Measurements from ENCODE around the gene EPYC. TPM values are rescaled to one million over a fixed set of nuclear protein-coding genes. Genes with fewer than 3 reads are reported as not detected.

Gene EPYC
- total and polyA plus RNA-seq, 7 donors = not detected

DNA sequence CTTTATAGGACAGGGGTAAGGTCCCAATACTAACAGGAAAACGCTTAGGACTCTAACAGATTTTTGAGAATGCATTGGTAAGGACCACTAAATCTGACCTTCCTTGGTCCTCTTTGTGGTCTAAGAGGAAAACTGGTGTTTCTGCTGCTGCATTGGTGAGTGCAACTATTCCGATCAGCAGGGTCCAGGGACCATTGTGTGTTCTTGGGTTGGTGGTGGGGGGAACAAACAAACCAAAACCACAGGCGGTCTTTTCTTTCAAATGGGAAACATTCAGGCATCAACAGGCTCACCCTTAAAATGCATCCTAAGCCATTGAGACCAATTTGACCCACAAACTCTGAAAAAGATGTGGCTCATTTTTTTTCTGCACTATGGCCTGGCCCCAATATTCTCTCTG is 20.7 kb downstream of the EPYC start:
- H3K27me3 ChIP-seq (ENCODE audit: insufficient read depth in 3 of 3, low read length in 2 of 3) = no peaks in the 10 kb centered on the region
- ATAC-seq (no peak), DNase-seq (no peak)
- WGBS, 3 donors = 82 to 86% (median 84%) methylated on average over 3 of the region's 3 CpGs
- intact Hi-C loops (cut with DNase I) = loop anchor here in 1 of 2 donors (5.0 kb wide), 1 partner anchor 373 kb away; no protein-coding TSS in a partner anchor
- no peaks in the 10 kb centered on the region for H3K4me1 ChIP-seq
- TF ChIP-seq, protein P1, sequence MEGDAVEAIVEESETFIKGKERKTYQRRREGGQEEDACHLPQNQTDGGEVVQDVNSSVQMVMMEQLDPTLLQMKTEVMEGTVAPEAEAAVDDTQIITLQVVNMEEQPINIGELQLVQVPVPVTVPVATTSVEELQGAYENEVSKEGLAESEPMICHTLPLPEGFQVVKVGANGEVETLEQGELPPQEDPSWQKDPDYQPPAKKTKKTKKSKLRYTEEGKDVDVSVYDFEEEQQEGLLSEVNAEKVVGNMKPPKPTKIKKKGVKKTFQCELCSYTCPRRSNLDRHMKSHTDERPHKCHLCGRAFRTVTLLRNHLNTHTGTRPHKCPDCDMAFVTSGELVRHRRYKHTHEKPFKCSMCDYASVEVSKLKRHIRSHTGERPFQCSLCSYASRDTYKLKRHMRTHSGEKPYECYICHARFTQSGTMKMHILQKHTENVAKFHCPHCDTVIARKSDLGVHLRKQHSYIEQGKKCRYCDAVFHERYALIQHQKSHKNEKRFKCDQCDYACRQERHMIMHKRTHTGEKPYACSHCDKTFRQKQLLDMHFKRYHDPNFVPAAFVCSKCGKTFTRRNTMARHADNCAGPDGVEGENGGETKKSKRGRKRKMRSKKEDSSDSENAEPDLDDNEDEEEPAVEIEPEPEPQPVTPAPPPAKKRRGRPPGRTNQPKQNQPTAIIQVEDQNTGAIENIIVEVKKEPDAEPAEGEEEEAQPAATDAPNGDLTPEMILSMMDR (IDR thresholded peaks at IDR 0.05) = no peak
- H3K27ac ChIP-seq = no peak overlapping the region
- no peak overlapping the region for H3K4me3 ChIP-seq
- H3K9me3 ChIP-seq = peaks cover 5% of the 10 kb centered on the region
- H3K36me3 ChIP-seq (ENCODE audit: insufficient read depth in 1 of 2, low read depth in 1 of 2) = no peaks in the 10 kb centered on the region

DNA sequence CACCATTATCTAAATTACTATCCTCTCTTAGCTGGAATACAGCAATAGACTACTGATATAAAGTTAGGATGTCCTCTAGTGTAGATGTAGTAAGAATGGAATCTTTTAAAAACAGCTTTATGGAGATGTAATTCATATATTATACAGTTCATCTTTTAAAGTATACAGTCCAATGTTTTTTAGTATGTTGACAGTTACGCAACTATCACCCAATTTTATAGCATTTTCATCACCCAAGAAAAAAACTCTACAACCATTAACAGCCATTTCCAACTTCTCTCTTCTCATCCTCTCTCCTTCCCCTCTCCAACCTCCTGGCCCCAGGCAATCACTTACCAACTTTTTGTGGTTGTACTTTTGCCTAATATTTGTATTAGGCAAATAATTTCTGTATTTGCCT is 22.6 kb downstream of the EPYC start:
- H3K4me1 ChIP-seq = no peaks in the 10 kb centered on the region
- H3K27ac ChIP-seq = no peak overlapping the region
- WGBS, 3 donors = 94 to 98% (median 96%) methylated on average over 1 of the region's 1 CpG
- DNase-seq = no peak
- H3K4me3 ChIP-seq = no peak overlapping the region
- TF ChIP-seq, protein P1 (IDR thresholded peaks at IDR 0.05) = no peak
- no peak for ATAC-seq
- no peaks in the 10 kb centered on the region for H3K36me3 ChIP-seq (ENCODE audit: insufficient read depth in 1 of 2, low read depth in 1 of 2)
- peaks cover 5% of the 10 kb centered on the region for H3K9me3 ChIP-seq
- intact Hi-C loops (cut with DNase I) = loop anchor here in 1 of 2 donors (5.0 kb wide), 1 partner anchor 375 kb away; no protein-coding TSS in a partner anchor
- no peaks in the 10 kb centered on the region for H3K27me3 ChIP-seq (ENCODE audit: insufficient read depth in 3 of 3, low read length in 2 of 3)

DNA sequence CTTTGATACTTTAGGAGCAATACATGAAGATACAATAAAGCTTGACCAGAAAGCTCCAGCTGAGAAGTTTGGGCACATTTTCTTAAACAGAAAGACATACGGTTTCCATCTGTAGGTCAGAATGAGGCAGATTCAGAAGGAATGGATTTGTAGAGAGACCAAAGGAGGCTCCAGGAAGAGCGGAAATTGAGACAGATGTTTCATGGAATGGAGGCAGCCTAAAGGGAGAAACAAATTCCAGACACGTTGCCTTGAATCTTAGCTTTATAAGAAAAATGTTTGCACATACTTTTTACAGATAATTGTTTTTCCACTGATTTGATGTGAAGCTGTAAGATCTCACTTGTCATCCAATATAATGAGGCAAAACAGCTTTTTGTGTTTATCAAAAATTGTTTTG is 24.8 kb downstream of the EPYC start:
- 38 to 49% (median 42%) methylated on average over 3 of the region's 3 CpGs for WGBS, 3 donors
- Histone ChIP-seq H3K9me3 (no peaks in the 10 kb centered on the region), H3K36me3 (ENCODE audit: insufficient read depth in 1 of 2, low read depth in 1 of 2) (no peaks in the 10 kb centered on the region), H3K4me1 (no peaks in the 10 kb centered on the region), H3K4me3 (no peak overlapping the region), H3K27ac (no peak overlapping the region), H3K27me3 (ENCODE audit: insufficient read depth in 3 of 3, low read length in 2 of 3) (no peaks in the 10 kb centered on the region)
- intact Hi-C loops (cut with DNase I) = loop anchor here (5.0 to 10.0 kb wide), 2 partner anchors 135 to 377 kb away; partner anchors contain the start of gene LUM (in 1 of the 2)
- ATAC-seq = no peak
- DNase-seq = no peak
- TF ChIP-seq, protein P1 (IDR thresholded peaks at IDR 0.05) = no peak

DNA sequence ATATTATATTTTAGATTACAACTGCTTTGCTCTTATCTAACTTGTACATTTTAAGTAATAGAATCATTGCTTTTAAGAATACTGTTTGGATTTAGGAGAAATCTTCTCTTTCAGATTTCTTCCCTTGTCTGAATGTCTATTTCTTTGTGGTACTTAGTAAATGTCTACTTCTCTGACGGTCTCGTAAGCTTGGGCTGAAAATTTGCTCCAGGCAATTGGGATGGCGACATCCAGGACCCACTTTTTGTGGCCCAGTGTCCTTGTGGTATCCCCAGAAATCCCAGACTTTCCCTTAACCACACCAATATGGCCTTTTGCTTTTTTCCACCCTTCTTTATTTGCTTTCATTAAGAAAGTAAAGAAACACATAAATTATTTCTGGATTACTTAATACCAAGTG is 25.8 kb downstream of the EPYC start:
- no peak overlapping the region for H3K27ac ChIP-seq
- H3K36me3 ChIP-seq (ENCODE audit: insufficient read depth in 1 of 2, low read depth in 1 of 2) = no peaks in the 10 kb centered on the region
- peaks cover 0 to 3% (median 0%) of the 10 kb centered on the region in 3 donors for H3K27me3 ChIP-seq (ENCODE audit: insufficient read depth in 3 of 3, low read length in 2 of 3)
- DNase-seq (no peak), ATAC-seq (no peak)
- 88 to 90% (median 90%) methylated on average over 3 of the region's 3 CpGs for WGBS, 3 donors
- H3K9me3 ChIP-seq = no peaks in the 10 kb centered on the region
- H3K4me1 ChIP-seq = no peaks in the 10 kb centered on the region
- intact Hi-C loops (cut with DNase I) = loop anchor here in 1 of 2 donors (5.0 to 10.0 kb wide), 2 partner anchors 136 to 378 kb away; partner anchors contain the start of gene LUM
- no peak overlapping the region for H3K4me3 ChIP-seq
- TF ChIP-seq, protein P1 (IDR thresholded peaks at IDR 0.05) = no peak
